GM23248 (cell line): ENCODE results near the gene SLC25A33. TPM values are rescaled to one million over a fixed set of nuclear protein-coding genes. Genes with fewer than 3 reads are reported as not detected.
A peak's percentile ranks its signal among the peaks of the same experiment; 100 is the strongest.

Source experiments
- DNase-seq: peaks from one replicate; pipeline ENCODE4 v3.0.0-alpha.2; 2015
- H2AFZ ChIP-seq: fragments of 200-600 bp; sonication (generic); 2 replicates; pipeline ENCODE4 v1.6.1; 2016; ENCODE audit warnings: antibody characterized with exemption
- H3F3A ChIP-seq: fragments of 200-600 bp; sonication (generic); 2 replicates; pipeline ENCODE4 v1.6.1; 2016; ENCODE audit warnings: mild to moderate bottlenecking, antibody characterized with exemption, mixed run types; ENCODE audit not compliant: insufficient read depth
- H3K27ac ChIP-seq: fragments of 200-600 bp; sonication (generic); 2 replicates; pipeline ENCODE4 v1.5.1; 2016; ENCODE audit warnings: mild to moderate bottlenecking
- H3K27me3 ChIP-seq: fragments of 200-600 bp; sonication (generic); replicated peaks from 2 replicates; pipeline ENCODE4 v1.6.1; 2016; ENCODE audit warnings: mild to moderate bottlenecking; ENCODE audit not compliant: insufficient read depth
- H3K36me3 ChIP-seq: fragments of 200-600 bp; sonication (generic); 2 replicates; pipeline ENCODE4 v1.6.1; 2016; ENCODE audit warnings: low read depth, mild to moderate bottlenecking
- H3K4me1 ChIP-seq: fragments of 200-600 bp; sonication (generic); 2 replicates; pipeline ENCODE4 v1.6.1; 2016; ENCODE audit warnings: mild to moderate bottlenecking; ENCODE audit not compliant: insufficient read depth
- H3K4me2 ChIP-seq: fragments of 200-600 bp; sonication (generic); one replicate; pipeline ENCODE4 v1.6.1; 2016; ENCODE audit warnings: mild to moderate bottlenecking; ENCODE audit not compliant: unreplicated experiment
- H3K4me3 ChIP-seq: fragments of 200-600 bp; sonication (generic); 2 replicates; pipeline ENCODE4 v1.5.1; 2016; ENCODE audit warnings: mild to moderate bottlenecking
- H3K79me2 ChIP-seq: fragments of 200-600 bp; sonication (generic); 2 replicates; pipeline ENCODE4 v1.6.1; 2016; ENCODE audit warnings: mild to moderate bottlenecking; ENCODE audit not compliant: insufficient read depth
- H3K9ac ChIP-seq: fragments of 200-600 bp; sonication (generic); 2 replicates; pipeline ENCODE4 v1.6.1; 2016; ENCODE audit warnings: mild to moderate bottlenecking
- H3K9me2 ChIP-seq: fragments of 200-600 bp; sonication (generic); 2 replicates; pipeline ENCODE4 v1.6.1; 2016; ENCODE audit warnings: mixed run types, mild to moderate bottlenecking, moderate library complexity; ENCODE audit not compliant: insufficient read depth
- H3K9me3 ChIP-seq: fragments of 200-600 bp; sonication (generic); one replicate; pipeline ENCODE4 v1.6.1; 2017; ENCODE audit warnings: low read depth
- H4K20me1 ChIP-seq: fragments of 200-600 bp; sonication (generic); 2 replicates; pipeline ENCODE4 v1.6.0; 2016; ENCODE audit not compliant: insufficient read depth
- EZH2 ChIP-seq: fragments of 200-600 bp; sonication (generic); IDR thresholded peaks from 2 replicates; pipeline ENCODE4 v1.6.1; 2018; ENCODE audit warnings: antibody characterized with exemption, mild to moderate bottlenecking; ENCODE audit not compliant: insufficient read depth, poor library complexity, severe bottlenecking
- EZH2phosphoT487 ChIP-seq: fragments of 200-600 bp; sonication (generic); IDR thresholded peaks from 2 replicates; pipeline ENCODE4 v1.6.1; 2018; ENCODE audit warnings: antibody characterized with exemption, moderate library complexity, mild to moderate bottlenecking, low read depth; ENCODE audit not compliant: insufficient read depth
- WGBS, 2 experiments: methylation state at CpG; one replicate each; pipeline ENCODE4 v1.1.6; 2015 to 2017; ENCODE audit warnings: low lambda C conversion rate in 2 of 2, low coverage in 1 of 2; ENCODE audit errors: missing lambda C conversion rate in 2 of 2; 5-methylcytosine and 5-hydroxymethylcytosine counted together
- in situ Hi-C: fragments of 300-500 bp; cut with MboI; formaldehyde crosslinking; loops from 2 replicates; pipeline ENCODE4 v1.15.0; 2020
- polyA plus RNA-seq: library from polyadenylated mRNA; unstranded; fragments of >200 nt; fragmentation: Nextera tagmentation; extraction: Ambion mirVana; gene quantifications from 2 replicates; pipeline ENCODE4 v1.2.1, GENCODE V29; 2016
- total RNA-seq: library from RNA; depleted of rRNA; stranded (reverse); fragments of >200 nt; shearing (Covaris generic); gene quantifications from 2 replicates; pipeline ENCODE4 v1.2.3, GENCODE V29; 2014

The SLC25A33 gene
- total and polyA plus RNA-seq, 2 experiments from 2014 or later: 4.2 to 5.8 TPM

DNA sequence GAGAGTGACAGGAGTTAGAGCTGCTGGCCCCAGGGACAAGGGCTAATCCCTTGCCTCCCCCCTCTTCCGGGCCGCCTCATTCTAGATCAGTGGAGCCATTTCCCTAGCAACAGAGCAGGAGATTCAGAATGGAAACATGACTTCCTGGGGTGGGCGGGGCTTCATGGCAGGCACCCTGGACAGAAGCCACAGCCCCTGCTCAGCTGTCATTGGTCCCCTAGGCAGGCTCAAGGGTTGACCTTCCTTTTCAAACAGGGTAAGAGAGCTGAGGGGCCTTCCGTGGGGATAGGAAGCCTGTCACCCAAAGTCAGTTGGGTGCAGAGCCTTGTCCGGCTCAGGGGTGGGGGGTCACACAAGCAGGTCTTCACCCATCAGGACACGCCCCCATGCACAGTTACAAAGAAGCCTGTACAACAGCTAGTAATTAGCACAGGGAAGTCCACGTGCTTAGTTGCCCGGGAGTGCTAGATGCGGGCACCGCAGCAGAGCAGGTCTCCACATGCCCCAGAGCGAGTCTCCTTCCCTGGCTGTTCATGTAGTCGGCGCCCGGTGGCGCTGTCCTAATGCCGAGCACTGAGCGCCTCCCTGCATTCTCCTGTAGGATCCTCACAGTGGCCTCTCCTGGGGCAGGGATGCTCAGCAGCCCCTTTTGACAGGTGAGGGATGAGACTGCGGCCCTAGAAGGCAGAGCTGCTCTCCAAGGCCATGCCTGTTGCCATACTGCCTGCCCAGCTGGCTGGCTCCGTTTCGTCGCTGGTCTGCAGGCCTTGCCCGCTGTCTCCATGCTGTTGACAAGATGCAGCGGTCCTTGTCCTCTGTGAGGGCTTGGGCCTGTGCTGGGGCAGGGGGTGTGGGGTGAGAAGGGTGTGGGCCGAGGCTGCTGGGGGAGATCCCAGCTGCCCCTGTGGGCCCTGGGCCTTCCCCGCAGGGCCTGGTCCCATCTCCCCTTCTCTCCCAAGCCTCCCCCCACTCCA is 54.5 kb downstream of the SLC25A33 start:
- Histone ChIP-seq H3K4me2 (no peak overlapping the region), H3K9me2 (no peaks in the 10 kb centered on the region)
- WGBS, 2 experiments: 88 to 92% methylated on average over 25 of the region's 25 CpGs

DNA sequence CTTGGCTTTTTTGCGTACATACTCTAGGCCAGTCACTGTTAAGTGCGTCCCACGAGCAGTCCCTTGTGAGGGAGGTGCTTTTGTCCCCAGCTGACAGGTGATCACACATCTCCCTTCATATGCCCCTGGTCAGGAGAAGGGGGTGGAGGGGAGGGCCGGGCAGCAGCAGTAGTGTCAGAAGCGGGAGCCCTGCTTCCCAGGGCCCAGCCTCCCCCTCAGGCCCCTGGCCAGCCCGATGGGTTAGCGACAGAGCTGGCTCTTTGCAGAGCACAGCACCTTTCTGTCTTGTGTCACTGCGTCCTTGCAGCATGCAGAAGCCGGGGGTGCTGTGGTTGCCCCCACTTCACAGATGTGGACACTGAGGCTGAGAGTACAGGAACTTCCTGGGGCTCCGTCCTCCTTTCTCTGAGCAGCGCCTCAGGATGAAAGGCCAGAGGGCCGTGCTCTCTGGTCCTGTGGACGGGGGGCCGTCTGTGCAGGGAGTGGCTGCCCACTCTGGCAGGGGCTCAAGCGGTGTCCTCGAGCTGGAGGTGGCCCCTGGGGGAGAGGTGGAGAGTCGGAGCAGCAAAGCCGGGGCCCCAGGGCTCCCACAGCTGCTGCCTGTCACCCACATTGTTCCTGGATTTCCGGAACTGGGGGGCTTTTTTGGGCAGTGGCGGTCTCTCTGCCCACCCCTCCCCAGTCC is 55.3 kb downstream of the SLC25A33 start:
- H3F3A ChIP-seq: no peaks in the 10 kb centered on the region
- in situ Hi-C loops: no loop called here

More for the DNA sequence above, 54.5 kb downstream of the SLC25A33 start:
- no peak overlapping the region for H3K4me3 ChIP-seq
- no peak for TF ChIP-seq EZH2phosphoT487
- TF ChIP-seq EZH2: no peak
- H4K20me1 ChIP-seq: no peaks in the 10 kb centered on the region
- in situ Hi-C loops: no loop called here
- H3K9me3 ChIP-seq: no peaks in the 10 kb centered on the region
- DNase-seq: peak; percentile 42
- no peak overlapping the region for H3K27ac ChIP-seq
- no peaks in the 10 kb centered on the region for H3F3A ChIP-seq
- H3K27me3 ChIP-seq: no peaks in the 10 kb centered on the region
- no peak overlapping the region for H3K9ac ChIP-seq
- no peak overlapping the region for H2AFZ ChIP-seq
- no peaks in the 10 kb centered on the region for H3K36me3 ChIP-seq
- peaks cover 30% of the 10 kb centered on the region for H3K79me2 ChIP-seq
- no peaks in the 10 kb centered on the region for H3K4me1 ChIP-seq

DNA sequence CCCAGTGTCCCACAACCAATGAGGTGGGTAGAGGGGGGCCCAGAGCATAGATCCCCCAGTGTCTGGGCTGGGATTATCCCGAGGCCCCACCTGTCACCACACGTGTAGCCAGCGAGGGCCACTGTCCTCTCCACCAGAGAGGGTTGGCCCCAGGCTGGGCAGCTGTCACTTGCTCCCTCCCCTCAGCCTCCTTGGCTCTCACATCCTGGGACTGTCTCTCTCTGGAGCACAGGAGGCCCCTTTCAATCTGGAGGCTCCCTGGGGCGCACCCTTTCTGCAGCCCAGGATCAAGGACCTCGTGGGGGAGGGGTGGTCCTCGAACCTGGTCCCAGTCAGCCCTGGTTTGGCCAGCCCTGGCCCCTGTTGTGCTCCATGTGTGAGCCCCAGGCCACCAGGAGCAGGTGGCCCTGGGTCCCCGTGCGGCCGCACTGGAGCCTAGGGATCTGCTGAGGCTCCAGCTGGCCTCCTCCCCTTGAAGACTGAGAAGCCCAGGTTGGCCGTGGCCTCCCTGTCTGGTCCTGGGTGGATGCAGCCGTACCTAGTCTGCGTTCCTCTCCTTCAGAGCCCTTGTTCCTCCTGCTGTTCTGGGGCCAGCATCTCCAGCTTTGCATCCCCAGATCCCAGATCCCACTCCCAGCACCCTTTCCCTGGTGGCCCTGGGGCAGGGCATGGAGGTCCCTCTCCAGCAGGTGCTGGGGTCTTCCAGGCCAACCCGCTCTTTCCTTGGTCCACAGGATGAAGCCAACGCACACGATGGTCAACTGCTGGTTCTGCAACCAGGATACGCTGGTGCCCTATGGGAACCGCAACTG is 56.1 kb downstream of the SLC25A33 start:
- H3K4me2 ChIP-seq: no peak overlapping the region
- H3K27ac ChIP-seq: no peak overlapping the region
- 88 to 92% methylated on average over 14 to 16 of the region's 17 CpGs for WGBS, 2 experiments
- H3K79me2 ChIP-seq: peaks cover 19% of the 10 kb centered on the region
- no peak overlapping the region for H3K9ac ChIP-seq
- no peaks in the 10 kb centered on the region for H3K9me3 ChIP-seq
- H3K36me3 ChIP-seq: no peaks in the 10 kb centered on the region
- no peak for TF ChIP-seq EZH2
- TF ChIP-seq EZH2phosphoT487: no peak
- H2AFZ ChIP-seq: no peak overlapping the region
- in situ Hi-C loops: no loop called here
- no peaks in the 10 kb centered on the region for H3K9me2 ChIP-seq
- no peaks in the 10 kb centered on the region for H3K27me3 ChIP-seq
- H3F3A ChIP-seq: no peaks in the 10 kb centered on the region
- no peaks in the 10 kb centered on the region for H3K4me1 ChIP-seq
- no peaks in the 10 kb centered on the region for H4K20me1 ChIP-seq
- no peak overlapping the region for H3K4me3 ChIP-seq
- no peak for DNase-seq

More for the DNA sequence above, 55.3 kb downstream of the SLC25A33 start:
- Histone ChIP-seq H3K9me3 (no peaks in the 10 kb centered on the region), H3K9me2 (no peaks in the 10 kb centered on the region), H3K4me1 (no peaks in the 10 kb centered on the region), H3K27ac (no peak overlapping the region), H3K27me3 (no peaks in the 10 kb centered on the region), H3K36me3 (no peaks in the 10 kb centered on the region), H3K4me3 (no peak overlapping the region), H2AFZ (no peak overlapping the region), H3K79me2 (peaks cover 27% of the 10 kb centered on the region), H3K9ac (no peak overlapping the region), H4K20me1 (no peaks in the 10 kb centered on the region), H3K4me2 (no peak overlapping the region)
- TF ChIP-seq EZH2phosphoT487 (no peak), EZH2 (no peak)
- DNase-seq: no peak
- WGBS, 2 experiments: 88 to 91% methylated on average over 19 to 20 of the region's 20 CpGs

DNA sequence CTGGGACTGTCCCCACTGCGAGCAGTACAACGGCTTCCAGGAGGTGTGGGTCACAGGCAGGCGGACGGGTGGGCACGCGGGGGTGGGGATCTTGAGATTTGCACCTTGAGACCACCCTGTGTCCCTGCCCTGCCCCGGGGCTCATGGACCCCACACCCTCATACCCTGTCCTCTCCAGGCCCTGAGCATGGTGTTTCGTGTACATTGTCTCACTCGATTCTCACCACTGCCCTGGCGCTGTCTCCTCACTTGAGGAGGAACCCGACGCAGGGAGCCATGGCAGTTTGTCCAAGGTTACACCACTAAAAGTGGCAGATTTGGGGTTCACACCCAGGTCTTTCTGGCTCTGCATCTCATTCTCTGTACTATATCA is 56.7 kb downstream of the SLC25A33 start:
- DNase-seq: no peak
- 94 to 95% methylated on average over 10 to 11 of the region's 12 CpGs for WGBS, 2 experiments
- no peak overlapping the region for H3K9ac ChIP-seq

More for the DNA sequence above, 56.7 kb downstream of the SLC25A33 start:
- no peaks in the 10 kb centered on the region for H4K20me1 ChIP-seq
- H3K79me2 ChIP-seq: peaks cover 13% of the 10 kb centered on the region
- no peak overlapping the region for H3K4me3 ChIP-seq
- no peaks in the 10 kb centered on the region for H3K27me3 ChIP-seq
- TF ChIP-seq EZH2phosphoT487 (no peak), EZH2 (no peak)
- H3K4me2 ChIP-seq: no peak overlapping the region
- H3K4me1 ChIP-seq: no peaks in the 10 kb centered on the region
- H3F3A ChIP-seq: no peaks in the 10 kb centered on the region
- H3K27ac ChIP-seq: no peak overlapping the region
- no peak overlapping the region for H2AFZ ChIP-seq
- no peaks in the 10 kb centered on the region for H3K9me2 ChIP-seq
- in situ Hi-C loops: no loop called here
- no peaks in the 10 kb centered on the region for H3K36me3 ChIP-seq
- no peaks in the 10 kb centered on the region for H3K9me3 ChIP-seq
